GM21786 (cell line): ENCODE results near the gene LZTS3.
A peak's percentile ranks its signal among the peaks of the same experiment; 100 is the strongest.
"Not testable (repeated sequence)": the region's sequence is repeated elsewhere in the genome, so short reads cannot be mapped to it uniquely, and the experiment has no call there.

ENCODE experiments used
- ATAC-seq: cut with Tn5 transposase; IDR thresholded peaks from one replicate; pipeline ENCODE4 v1.9.1; 2021; ENCODE audit not compliant: unreplicated experiment

The LZTS3 gene

GRCh38 chr20:3172933-3173609 is at the start of gene LZTS3:
Gene LZTS3, minus strand, starts transcription at chr20:3173549. Its CDS starts 6,386 bp downstream, at chr20:3167163.
- peak; percentile 49 for ATAC-seq

DNA sequence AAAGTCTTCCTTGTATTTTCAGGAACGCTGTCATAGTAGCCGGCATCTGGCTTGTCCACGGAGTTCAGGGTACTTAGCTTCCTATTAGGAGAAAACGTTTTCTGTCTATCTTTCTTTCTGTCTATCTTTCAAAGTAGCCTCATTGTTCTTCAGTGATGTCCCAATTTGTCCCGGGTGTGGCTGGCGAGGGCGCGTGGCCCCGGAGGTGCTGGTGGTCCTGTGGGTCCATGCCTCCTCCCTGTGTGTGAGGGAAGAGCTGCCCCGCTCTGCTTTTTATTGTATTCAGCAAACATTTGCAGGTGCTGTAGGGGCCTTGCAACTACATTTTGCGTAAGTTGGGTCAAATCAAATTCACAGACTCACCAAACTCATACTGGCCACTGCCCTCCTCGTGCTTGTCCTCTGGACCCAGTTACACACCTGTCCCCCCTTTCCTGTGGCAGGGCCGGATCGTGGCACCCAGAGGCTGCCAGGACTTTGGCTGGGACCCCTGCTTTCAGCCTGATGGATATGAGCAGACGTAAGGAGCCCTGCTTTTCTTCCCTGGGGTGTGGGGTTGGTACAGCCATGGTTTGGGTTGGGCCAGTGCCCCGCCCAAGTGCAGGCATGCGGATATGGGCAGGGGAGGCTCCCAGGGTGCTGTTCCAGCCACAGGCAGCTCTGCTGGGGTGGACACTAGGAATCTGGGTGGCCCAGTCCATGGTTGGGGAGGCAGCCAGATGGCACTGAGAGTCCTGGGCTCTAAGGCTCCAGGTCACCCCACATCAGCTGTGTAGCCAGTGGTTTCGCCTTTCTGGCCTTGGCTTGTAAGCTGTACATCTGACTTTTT is 48.3 kb upstream of the LZTS3 start:
- ATAC-seq = no peak

DNA sequence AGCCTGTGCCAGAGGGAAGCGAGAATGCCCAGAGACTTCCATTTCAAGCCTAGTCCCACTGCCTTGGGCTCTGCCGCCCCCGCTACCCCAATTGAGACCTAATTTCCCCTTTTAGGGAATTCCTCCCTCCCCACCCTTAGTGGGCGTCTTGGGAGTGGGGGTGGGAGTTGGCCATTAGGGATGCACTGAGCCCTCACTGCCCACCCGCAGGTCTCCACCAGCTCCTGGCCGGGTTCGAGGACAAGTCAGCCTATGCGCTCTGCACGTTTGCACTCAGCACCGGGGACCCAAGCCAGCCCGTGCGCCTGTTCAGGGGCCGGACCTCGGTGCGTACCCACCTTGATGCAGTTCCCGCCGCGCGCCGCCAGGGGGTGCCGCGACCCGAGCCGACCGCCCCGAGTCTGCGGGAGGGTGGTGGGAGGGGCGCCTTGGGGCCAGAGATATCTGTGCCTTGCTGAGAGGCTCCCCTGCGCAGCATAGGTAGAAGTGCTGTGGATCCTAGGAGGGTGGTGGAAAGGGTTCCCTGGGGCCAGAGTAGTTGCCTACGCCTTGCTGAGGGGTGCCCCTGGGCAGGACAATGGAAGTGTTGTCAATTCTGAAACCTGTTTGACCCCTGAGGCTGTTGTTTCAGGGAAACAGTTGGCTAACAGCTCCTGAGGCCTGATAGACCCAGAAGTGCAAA is 45.1 kb upstream of the LZTS3 start:
- ATAC-seq = no peak

GRCh38 chr20:3215359-3215917 is 42.1 kb upstream of the LZTS3 start:
- not testable (repeated sequence) for ATAC-seq

DNA sequence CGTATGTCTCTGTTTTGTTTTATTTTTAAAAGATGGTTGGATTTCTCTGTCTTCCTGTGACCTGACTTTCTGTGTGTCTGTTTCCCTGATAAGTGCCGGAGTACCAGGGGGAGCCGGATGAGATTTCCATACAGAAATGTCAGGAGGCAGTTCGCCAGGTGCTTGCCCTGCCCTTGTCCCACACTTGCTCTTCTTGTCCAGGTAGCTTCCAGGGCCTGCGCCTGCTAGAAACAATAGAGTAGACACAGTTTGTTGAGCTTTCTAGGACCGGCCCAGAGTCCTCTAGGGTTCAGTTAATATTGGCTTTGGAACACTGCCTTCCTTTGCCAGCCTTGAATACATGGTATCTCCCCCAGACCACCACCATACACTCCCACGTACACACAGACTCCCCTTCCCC is 39.9 kb upstream of the LZTS3 start:
- no peak for ATAC-seq

DNA sequence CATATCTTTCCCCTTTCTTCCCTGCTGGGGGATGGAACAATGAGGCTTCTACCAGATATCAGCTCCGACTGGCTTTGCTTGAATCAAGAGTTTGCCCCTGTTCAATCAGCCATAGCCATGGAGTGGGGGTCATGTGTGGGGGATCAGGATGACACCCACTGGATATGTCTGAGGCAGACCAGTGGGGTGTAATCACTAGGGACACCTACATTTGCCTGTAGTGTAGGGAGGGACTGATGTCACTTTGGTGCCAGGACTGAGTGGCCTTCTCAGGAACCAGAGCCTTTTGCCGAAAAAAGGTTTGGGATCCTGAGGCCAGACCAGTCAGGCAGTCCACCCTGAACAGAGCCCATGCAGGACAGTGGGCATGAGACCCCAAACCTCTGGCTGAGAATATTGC is 37.0 kb upstream of the LZTS3 start:
- ATAC-seq = no peak

DNA sequence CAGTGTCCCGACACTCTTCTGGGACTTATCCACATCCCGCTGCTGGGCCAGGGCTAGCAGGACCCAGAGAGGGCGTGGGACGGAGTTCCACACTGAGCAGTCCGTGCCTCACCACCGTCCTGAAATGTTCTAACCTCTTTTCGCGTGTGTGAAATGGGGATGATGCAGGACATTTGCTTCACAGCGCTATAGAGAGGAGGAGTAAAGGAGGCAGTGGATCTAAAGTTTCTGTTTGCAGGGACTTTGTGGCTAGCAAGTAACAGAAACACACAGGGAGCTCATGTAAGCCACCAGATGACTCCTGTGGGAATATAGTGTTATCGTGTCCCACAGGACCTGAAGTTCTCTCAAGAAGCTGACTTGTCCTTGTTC is 36.6 kb upstream of the LZTS3 start:
- no peak for ATAC-seq

GRCh38 chr20:3209257-3209945 is 36.1 kb upstream of the LZTS3 start, which contains the start of gene ITPA:
Gene ITPA, plus strand, starts transcription at chr20:3209498. Its CDS starts 54 bp downstream, at chr20:3209552.
- ATAC-seq = no peak

DNA sequence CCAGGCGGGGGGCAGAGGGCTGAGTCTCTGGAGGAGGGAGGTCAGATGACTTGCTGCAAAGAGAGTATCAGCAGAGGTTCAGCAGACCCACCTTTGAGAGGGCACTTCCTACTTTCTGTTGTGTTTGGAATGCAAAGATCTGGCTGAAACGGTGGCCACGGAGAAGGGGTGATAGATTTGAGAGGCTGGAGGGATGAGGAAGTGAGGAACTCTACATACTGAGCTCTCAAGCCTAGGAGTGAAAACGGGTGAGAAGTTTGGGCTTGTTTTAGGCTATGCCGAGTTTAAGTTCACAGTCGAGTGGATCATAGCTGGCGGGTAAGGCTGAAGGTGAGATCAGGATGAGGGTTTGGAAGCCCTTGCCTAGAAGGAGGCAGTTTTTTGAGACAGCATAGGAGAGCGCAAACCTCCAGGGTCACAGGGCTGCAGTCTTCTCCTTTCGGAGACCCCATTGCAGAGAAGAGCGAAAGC is 35.5 kb upstream of the LZTS3 start:
- no peak for ATAC-seq

- peak; percentile 84 for ATAC-seq
Measured at GRCh38 chr20:3204124-3204794, 30.9 kb upstream of the LZTS3 start, which contains the start of gene DDRGK1. Gene DDRGK1, minus strand, starts transcription at chr20:3204682. Its CDS starts 55 bp downstream, at chr20:3204627.

DNA sequence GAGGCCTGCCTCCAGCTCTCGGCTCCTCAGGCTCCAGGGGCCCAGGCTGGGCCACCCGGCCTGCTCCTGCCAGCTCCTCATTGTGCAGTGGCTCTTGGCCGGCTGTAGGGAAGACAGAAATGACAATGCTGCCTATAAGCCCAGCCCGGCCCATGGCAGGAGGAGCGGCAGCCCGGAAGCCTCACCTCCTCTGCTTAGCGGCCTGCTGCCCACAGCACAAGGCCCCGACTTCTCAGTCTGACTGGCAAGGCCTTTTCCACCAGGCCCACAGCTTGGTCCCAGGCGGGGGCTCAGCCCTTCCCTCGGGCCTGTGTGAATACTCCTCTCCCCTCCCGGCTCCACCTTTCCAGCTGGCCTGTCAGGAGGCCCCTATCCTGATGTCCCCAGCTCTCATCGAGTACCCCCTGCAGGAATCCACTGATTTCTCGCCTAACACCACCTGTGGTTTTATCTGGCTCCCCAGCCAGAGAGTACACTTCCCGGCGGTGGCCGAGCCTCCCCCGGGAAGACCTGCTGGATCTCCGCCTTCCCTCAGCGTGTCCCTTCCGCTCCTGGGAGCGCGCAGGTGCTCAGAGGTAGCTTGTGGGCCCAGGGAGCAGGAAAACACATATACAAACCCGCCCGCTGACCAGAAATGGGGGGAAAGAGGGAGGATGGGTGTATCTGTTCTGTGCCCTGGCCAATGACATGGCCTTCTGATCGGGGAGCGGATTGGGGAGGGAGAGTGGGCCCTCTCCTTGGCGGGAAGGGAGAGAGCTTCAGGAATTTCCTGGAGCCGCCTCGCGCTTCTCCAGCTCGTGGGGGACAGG is 30.2 kb upstream of the LZTS3 start:
- ATAC-seq = peak; percentile 13

DNA sequence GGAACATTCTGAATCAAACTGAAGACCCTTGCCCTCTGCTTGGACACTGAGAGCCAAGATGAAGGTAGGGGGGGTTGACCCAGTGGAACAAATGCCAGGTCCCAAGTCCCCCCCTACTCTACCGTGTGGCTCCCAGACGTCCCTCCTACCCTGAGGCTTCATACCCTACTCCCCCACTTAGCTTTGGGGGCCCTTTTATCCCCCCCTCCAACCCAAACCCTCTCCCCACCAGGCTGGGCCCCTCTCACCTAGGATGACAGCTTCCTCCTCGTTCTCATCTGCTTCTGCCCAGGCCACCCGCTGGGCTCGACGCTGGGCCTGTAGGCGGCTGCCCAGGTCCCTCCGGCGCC is 29.6 kb upstream of the LZTS3 start:
- no peak for ATAC-seq

- ATAC-seq = no peak
Measured at GRCh38 chr20:3199976-3200755, 26.8 kb upstream of the LZTS3 start.

GRCh38 chr20:3199206-3199605 is 25.9 kb upstream of the LZTS3 start:
- ATAC-seq = no peak

- ATAC-seq = no peak
Measured at GRCh38 chr20:3195590-3196237, 22.4 kb upstream of the LZTS3 start.

DNA sequence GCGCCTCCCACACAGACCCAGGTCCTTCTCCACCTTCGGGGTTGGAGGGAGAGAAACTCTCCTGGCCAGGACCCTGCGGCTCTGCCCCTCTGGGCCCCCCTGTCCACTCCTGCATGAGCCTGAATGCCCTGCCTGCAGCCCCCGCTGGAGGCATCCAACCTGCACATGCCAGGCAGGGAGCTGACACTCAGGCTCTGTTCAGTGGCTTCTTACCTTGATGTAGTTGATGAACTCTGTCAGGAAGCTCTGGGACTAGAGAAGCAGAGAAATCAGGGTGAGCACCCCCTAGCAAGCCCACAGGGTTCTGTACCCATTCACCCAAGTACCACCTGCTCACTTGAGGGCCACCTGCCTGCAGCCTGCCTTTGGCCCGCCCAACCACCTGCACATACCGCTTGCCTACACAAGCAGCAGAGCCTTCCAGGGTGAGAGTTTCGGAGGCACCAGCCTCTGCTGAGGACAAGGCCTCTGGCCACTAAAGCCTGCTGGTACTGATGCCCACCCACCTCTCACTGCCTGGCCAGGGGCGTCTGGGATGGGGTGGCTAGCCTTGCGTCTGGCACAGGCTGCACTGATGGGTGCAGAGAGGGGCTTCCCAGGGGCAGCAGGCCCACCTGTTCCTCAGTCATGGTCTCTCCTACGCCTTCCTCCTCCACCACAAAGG is 21.4 kb upstream of the LZTS3 start:
- ATAC-seq = no peak

DNA sequence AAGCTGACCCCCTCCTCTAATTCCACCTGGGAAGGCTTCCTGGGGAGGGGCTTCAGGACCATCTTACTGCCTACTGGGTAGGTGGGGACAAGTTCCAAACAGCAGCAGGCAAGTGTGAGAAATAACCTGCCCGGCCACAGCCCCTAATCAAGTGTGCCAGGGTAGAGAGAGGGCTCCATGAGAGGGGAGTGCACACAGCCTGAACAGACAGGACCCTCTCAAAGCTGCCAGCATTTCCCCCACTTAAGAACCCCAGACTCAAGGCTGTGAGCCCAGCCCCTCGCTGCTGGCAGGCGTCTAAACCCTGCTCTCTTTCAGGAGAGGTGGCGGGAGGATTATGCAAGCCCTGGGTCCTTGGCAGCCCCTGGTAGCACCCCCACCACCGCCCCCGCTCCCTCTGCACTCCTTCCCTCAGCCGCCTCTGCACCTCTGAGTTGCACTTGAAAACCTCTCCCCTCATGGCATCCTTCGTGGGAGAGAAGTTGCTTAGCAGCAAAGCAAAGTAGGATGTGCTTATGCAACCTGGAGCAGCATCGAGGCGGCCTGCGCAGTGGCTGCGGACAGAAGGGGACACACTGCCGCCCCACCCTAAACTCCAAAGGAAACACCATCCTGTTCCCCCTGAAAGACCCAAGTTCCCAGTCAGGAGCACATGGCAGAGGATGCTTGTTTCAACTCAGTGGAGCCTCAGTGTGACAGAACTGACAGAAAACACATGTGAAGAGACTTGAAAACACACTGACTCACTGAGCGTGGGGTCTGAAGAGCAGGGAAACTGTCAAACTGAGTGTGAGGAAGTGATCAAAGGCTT is 20.7 kb upstream of the LZTS3 start:
- ATAC-seq = no peak
